Smooth muscle cell (in vitro differentiated cells): ENCODE measurements around the gene DOK7. TPM values are rescaled to one million over a fixed set of nuclear protein-coding genes. Genes with fewer than 3 reads are reported as not detected.
"Not testable (repeated sequence)": the region's sequence is repeated elsewhere in the genome, so short reads cannot be mapped to it uniquely, and the experiment has no call there.

ENCODE experiments used
- DNase-seq: peaks from one replicate; lab custom pipeline; 2025; ENCODE audit not compliant: unreplicated experiment; lab: John Stamatoyannopoulos, UW
- H2AFZ ChIP-seq: fragments of 200-600 bp; sonication (generic); 2 replicates; pipeline ENCODE4 v1.6.0; 2016; ENCODE audit warnings: antibody characterized with exemption, low read depth, mild to moderate bottlenecking
- H3F3A ChIP-seq: fragments of 200-600 bp; sonication (generic); 2 replicates; pipeline ENCODE4 v1.6.0; 2017; ENCODE audit warnings: antibody characterized with exemption, low read depth
- H3K27ac ChIP-seq: fragments of 200-600 bp; sonication (generic); 2 replicates; pipeline ENCODE4 v1.5.1; 2016; ENCODE audit warnings: low read depth, mild to moderate bottlenecking
- H3K27me3 ChIP-seq: fragments of 200-600 bp; sonication (generic); 2 replicates; pipeline ENCODE4 v1.6.1; 2016; ENCODE audit warnings: low read depth, mild to moderate bottlenecking
- H3K36me3 ChIP-seq: fragments of 200-600 bp; sonication (generic); 2 replicates; pipeline ENCODE4 v1.5.1; 2016; ENCODE audit warnings: low read depth
- H3K4me1 ChIP-seq: fragments of 200-600 bp; sonication (generic); 2 replicates; pipeline ENCODE4 v1.5.1; 2016; ENCODE audit warnings: low read depth
- H3K4me2 ChIP-seq: fragments of 200-600 bp; sonication (generic); 2 replicates; pipeline ENCODE4 v1.6.0; 2016; ENCODE audit warnings: mild to moderate bottlenecking
- H3K4me3 ChIP-seq: fragments of 200-600 bp; sonication (generic); 2 replicates; pipeline ENCODE4 v1.5.1; 2016; ENCODE audit warnings: mild to moderate bottlenecking
- H3K79me2 ChIP-seq: fragments of 200-600 bp; sonication (generic); 2 replicates; pipeline ENCODE4 v1.6.0; 2016; ENCODE audit warnings: low read depth, mild to moderate bottlenecking
- H3K9ac ChIP-seq: fragments of 200-600 bp; sonication (generic); 2 replicates; pipeline ENCODE4 v1.6.0; 2016; ENCODE audit warnings: low read depth
- H3K9me3 ChIP-seq: fragments of 200-600 bp; sonication (generic); replicated peaks from 2 replicates; pipeline ENCODE4 v1.5.1; 2016; ENCODE audit warnings: low read depth
- H4K20me1 ChIP-seq: fragments of 200-600 bp; sonication (generic); 2 replicates; pipeline ENCODE4 v1.6.0; 2016; ENCODE audit warnings: low read depth
- WGBS: methylation state at CpG from one replicate; pipeline ENCODE4 v1.1.7; 2016; ENCODE audit warnings: low lambda C conversion rate; 5-methylcytosine and 5-hydroxymethylcytosine counted together
- polyA plus RNA-seq: library from polyadenylated mRNA; unstranded; fragments of >200 nt; fragmentation: Nextera tagmentation; extraction: Ambion mirVana; gene quantifications from 2 replicates; pipeline ENCODE4 v1.2.1, GENCODE V29; 2016
- total RNA-seq: library from RNA; depleted of rRNA; stranded (reverse); fragments of >200 nt; gene quantifications from 2 replicates; pipeline ENCODE4 v1.2.3, GENCODE V29; 2014
- TF ChIP-seq, protein P1 (sequence below): fragments of 200-600 bp; sonication (generic); IDR thresholded peaks from 2 replicates; pipeline ENCODE4 v1.5.1; 2017; ENCODE audit warnings: borderline replicate concordance, mild to moderate bottlenecking, antibody characterized with exemption; ENCODE audit not compliant: insufficient read depth, poor library complexity, severe bottlenecking

Gene DOK7
- total and polyA plus RNA-seq, 2 experiments from 2014 or later, result not detected

DNA sequence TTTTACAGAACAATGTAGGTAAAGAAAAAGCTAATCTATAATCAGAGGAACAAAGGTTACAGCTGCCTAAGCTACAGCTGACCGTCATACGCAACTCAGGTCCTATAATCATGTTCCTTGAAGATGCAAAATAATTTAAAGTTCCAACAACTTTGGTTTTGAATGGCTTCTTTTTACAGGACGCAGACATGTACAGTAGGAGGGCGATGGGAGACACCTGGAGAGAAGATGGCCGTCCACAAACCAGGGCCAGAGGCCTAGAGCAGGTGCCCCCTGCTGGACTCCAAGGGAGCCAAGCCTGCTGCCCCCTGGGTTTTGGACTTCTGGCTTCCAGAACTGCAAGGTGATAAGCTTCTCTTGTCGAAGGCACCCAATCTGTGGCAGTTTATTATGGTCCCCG, 10.7 kb upstream of the DOK7 start:
- no peak for DNase-seq
- WGBS, result 84% methylated on average over 7 of the region's 7 CpGs
- H3K27me3 ChIP-seq, result no peaks in the 10 kb centered on the region
- no peaks in the 10 kb centered on the region for H3K79me2 ChIP-seq
- TF ChIP-seq, protein P1, sequence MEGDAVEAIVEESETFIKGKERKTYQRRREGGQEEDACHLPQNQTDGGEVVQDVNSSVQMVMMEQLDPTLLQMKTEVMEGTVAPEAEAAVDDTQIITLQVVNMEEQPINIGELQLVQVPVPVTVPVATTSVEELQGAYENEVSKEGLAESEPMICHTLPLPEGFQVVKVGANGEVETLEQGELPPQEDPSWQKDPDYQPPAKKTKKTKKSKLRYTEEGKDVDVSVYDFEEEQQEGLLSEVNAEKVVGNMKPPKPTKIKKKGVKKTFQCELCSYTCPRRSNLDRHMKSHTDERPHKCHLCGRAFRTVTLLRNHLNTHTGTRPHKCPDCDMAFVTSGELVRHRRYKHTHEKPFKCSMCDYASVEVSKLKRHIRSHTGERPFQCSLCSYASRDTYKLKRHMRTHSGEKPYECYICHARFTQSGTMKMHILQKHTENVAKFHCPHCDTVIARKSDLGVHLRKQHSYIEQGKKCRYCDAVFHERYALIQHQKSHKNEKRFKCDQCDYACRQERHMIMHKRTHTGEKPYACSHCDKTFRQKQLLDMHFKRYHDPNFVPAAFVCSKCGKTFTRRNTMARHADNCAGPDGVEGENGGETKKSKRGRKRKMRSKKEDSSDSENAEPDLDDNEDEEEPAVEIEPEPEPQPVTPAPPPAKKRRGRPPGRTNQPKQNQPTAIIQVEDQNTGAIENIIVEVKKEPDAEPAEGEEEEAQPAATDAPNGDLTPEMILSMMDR, result peak; percentile 10
- no peak overlapping the region for H3K27ac ChIP-seq
- H3K9ac ChIP-seq, result no peak overlapping the region
- H3F3A ChIP-seq, result no peaks in the 10 kb centered on the region
- H4K20me1 ChIP-seq, result no peaks in the 10 kb centered on the region
- no peaks in the 10 kb centered on the region for H3K4me1 ChIP-seq
- no peak overlapping the region for H2AFZ ChIP-seq
- H3K4me3 ChIP-seq, result no peak overlapping the region
- H3K4me2 ChIP-seq, result no peak overlapping the region
- H3K36me3 ChIP-seq, result no peaks in the 10 kb centered on the region
- H3K9me3 ChIP-seq, result peaks cover 4% of the 10 kb centered on the region

DNA sequence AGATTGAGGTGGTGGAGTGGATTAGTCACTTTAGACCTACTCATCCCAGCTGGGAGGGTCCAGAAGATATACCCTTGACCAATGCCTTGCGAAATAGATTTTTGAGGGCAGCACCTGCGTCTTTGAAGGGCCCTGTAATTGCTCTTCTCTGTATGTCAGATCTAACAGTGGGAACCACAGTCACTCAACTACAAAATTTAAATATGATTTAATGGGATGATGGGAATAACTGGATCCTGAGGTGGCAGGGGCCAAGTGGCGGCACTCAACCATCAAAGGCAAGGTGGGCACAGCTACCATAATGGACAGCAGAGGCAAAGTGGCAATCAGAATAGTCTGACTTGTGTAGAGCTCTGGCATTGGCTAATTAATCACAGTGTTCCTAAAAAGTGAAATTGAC, 7.5 kb upstream of the DOK7 start:
- H3K9me3 ChIP-seq, H3K27ac ChIP-seq, H3F3A ChIP-seq, H3K27me3 ChIP-seq, H3K4me1 ChIP-seq, H3K36me3 ChIP-seq, H2AFZ ChIP-seq, H3K9ac ChIP-seq, H3K4me3 ChIP-seq, H4K20me1 ChIP-seq, H3K4me2 ChIP-seq, H3K79me2 ChIP-seq, DNase-seq: not testable (repeated sequence)
- WGBS, result 88% methylated on average over 3 of the region's 3 CpGs

DNA sequence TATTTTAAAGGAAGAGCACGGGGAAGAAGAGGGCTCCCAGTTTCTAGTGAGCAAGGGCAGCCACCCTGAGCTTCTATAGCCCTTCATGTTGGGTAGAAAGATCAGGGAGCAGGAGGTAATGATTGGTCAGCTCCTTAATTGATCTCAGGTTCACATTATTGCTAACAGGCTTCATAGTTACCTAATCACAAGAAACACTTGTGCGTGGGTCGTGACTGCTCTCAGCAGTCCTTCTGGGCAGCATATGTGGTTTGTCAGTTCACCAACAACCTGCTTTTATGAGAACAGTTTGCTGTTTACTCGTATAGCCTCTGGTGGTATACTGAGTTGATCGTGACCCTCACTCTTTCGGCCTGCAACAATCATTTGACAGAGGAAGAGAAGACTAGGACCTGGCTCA, 4.7 kb upstream of the DOK7 start:
- H2AFZ ChIP-seq, result no peak overlapping the region
- TF ChIP-seq, protein P1, result no peak
- DNase-seq, result no peak
- H3K4me2 ChIP-seq, result no peak overlapping the region
- no peaks in the 10 kb centered on the region for H3F3A ChIP-seq
- peaks cover 15% of the 10 kb centered on the region for H3K27me3 ChIP-seq
- no peaks in the 10 kb centered on the region for H4K20me1 ChIP-seq
- H3K4me1 ChIP-seq, result no peaks in the 10 kb centered on the region
- 86% methylated on average over 6 of the region's 6 CpGs for WGBS
- H3K4me3 ChIP-seq, result no peak overlapping the region
- H3K9me3 ChIP-seq, result peaks cover 4% of the 10 kb centered on the region
- H3K9ac ChIP-seq, result no peak overlapping the region
- H3K27ac ChIP-seq, result no peak overlapping the region
- no peaks in the 10 kb centered on the region for H3K79me2 ChIP-seq
- H3K36me3 ChIP-seq, result no peaks in the 10 kb centered on the region

DNA sequence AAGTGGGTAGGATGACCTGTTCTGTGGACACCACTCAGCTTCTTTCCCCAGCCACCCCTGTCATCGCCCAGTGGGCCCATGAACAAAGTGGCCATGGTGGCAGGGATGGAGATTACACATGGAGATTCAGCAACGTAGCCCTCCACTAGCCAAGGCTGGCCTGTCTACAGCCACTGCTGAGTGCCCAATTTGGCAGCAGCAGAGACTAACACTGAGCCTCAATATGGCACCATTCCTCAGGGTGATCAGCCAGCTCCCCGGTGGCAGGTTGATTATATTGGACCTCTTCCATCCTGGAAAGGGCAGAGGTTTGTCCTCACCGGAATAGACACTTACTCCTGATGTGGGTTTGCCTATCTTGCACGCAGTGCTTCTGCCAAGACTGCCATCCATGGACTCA, 4.0 kb upstream of the DOK7 start:
- not testable (repeated sequence) for DNase-seq, H3K36me3 ChIP-seq, H3K9ac ChIP-seq, H3K4me2 ChIP-seq, H3K4me1 ChIP-seq, H3K27ac ChIP-seq, H3K79me2 ChIP-seq, H3K4me3 ChIP-seq, H2AFZ ChIP-seq, H3K9me3 ChIP-seq, H3F3A ChIP-seq, H4K20me1 ChIP-seq
- 93% methylated on average over 5 of the region's 5 CpGs for WGBS
- peaks cover 22% of the 10 kb centered on the region for H3K27me3 ChIP-seq

DNA sequence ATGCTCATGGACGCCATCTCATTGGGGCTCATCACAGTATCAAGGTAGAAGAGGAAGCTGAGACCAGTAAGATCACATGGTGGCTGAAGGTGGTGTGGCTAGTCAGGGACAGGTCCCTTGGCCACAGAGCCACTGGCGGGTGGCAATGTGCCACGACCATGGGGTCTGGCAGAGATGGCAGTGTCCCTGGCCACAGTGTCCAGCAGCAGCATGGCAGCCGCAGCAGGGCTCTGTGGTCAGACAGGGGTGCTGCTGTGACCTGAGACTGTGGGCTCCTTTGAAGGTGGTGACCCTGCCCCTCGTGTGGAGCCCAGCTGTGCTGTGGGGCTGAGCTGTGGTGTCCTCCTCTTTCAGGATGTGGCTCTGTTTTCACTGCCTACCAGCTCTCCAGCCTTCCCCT, 2.2 kb upstream of the DOK7 start:
- Histone ChIP-seq H3K4me3 (no peak overlapping the region), H3K9me3 (no peaks in the 10 kb centered on the region), H2AFZ (no peak overlapping the region), H3K27ac (no peak overlapping the region), H3K4me2 (no peak overlapping the region), H4K20me1 (no peaks in the 10 kb centered on the region), H3K36me3 (no peaks in the 10 kb centered on the region), H3K79me2 (no peaks in the 10 kb centered on the region), H3F3A (no peaks in the 10 kb centered on the region), H3K9ac (no peak overlapping the region), H3K27me3 (peaks cover 27% of the 10 kb centered on the region), H3K4me1 (no peaks in the 10 kb centered on the region)
- DNase-seq, result no peak
- TF ChIP-seq, protein P1, result no peak
- 92% methylated on average over 5 of the region's 5 CpGs for WGBS
